Activated T-helper 2 cell treated with anti-CD3 and anti-CD28 coated beads, Interferon-gamma antibody, Interleukin-2, Interleukin-4, amounts not matched to agents 10 μg/mL and 5 μg/mL and 100 μg/mL, durations not matched to agents 14 hours and 24 hours and 36 hours (primary cell): ENCODE results near the gene PLXNB3. TPM values are rescaled to one million over a fixed set of nuclear protein-coding genes. Genes with fewer than 3 reads are reported as not detected.
"Not testable (repeated sequence)": the region's sequence is repeated elsewhere in the genome, so short reads cannot be mapped to it uniquely, and the experiment has no call there.

Experiments used
- DNase-seq: peaks from one replicate; pipeline ENCODE4 v3.0.0; 2021; ENCODE audit warnings: low spot score
- H3K27ac Mint-ChIP-seq: one replicate; pipeline ENCODE4 v1.8.0; 2021; ENCODE audit warnings: mixed read lengths
- H3K27me3 Mint-ChIP-seq: one replicate; pipeline ENCODE4 v1.8.0; 2021; ENCODE audit warnings: low read depth, mixed read lengths
- H3K36me3 Mint-ChIP-seq: one replicate; pipeline ENCODE4 v1.8.0; 2021; ENCODE audit warnings: low read depth, mixed read lengths
- H3K4me1 Mint-ChIP-seq: one replicate; pipeline ENCODE4 v1.8.0; 2021; ENCODE audit warnings: low read depth, mixed read lengths
- H3K4me3 Mint-ChIP-seq: one replicate; pipeline ENCODE4 v1.8.0; 2021; ENCODE audit warnings: low read depth, mild to moderate bottlenecking, moderate library complexity, mixed read lengths
- H3K9me3 Mint-ChIP-seq: one replicate; pipeline ENCODE4 v1.8.0; 2021; ENCODE audit warnings: mixed read lengths
- intact Hi-C: fragments of 100-400 bp; cut with micrococcal nuclease; formaldehyde crosslinking; loops from one replicate; pipeline ENCODE4 v1.15.1; 2023
- total RNA-seq: library from RNA; stranded (reverse); gene quantifications from 2 replicates; pipeline ENCODE4 v1.2.3, GENCODE V29; 2022

PLXNB3 gene
- total RNA-seq, 1 donor from 2014 or later, result 0.91 TPM

DNA sequence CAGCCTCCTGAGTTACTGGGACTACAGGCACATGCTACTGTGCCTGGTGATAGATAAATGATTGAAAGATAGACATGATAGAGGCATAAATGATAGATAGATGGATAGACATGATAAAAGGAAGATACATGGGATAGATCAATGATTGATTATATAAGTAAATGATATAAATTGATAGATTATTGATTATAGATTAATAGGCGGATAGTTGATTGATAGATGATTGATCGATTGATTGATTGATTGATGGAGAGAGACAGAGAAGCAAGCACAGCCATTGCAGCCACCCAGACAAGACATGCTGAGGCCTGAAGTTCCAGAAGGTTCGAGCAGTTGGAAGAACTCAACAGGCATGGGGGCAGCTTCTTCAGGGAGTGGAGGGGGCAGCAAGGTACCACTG is 17.7 kb upstream of the PLXNB3 start:
- H3K27ac Mint-ChIP-seq, result no peak overlapping the region
- no peak overlapping the region for H3K4me3 Mint-ChIP-seq
- H3K36me3 Mint-ChIP-seq, result no peaks in the 10 kb centered on the region
- no peak for DNase-seq
- H3K27me3 Mint-ChIP-seq, result peaks cover 13% of the 10 kb centered on the region
- H3K4me1 Mint-ChIP-seq, result peaks cover under 1% of the 10 kb centered on the region
- intact Hi-C loops, result no loop called here
- no peaks in the 10 kb centered on the region for H3K9me3 Mint-ChIP-seq

DNA sequence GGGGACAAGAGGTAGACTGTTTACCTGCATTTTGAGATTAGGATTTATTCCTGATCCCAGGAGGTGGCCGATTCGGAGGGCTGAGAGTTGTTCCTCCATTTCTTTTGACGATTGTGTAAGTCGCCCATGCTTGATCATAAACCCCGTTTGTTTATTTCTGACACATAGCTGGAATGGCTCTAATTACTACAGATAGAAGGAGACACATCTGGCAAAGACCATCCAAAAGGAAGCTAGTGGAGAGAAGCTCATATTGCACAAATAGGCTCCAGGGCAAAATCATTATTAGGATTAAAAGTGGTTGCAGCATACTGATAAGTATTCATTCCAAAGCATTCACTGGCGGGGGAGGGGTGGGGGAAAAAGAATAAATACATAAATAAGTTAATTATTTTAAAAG is 17.1 kb upstream of the PLXNB3 start:
- H3K4me3 Mint-ChIP-seq, intact Hi-C loops: not testable (repeated sequence)

DNA sequence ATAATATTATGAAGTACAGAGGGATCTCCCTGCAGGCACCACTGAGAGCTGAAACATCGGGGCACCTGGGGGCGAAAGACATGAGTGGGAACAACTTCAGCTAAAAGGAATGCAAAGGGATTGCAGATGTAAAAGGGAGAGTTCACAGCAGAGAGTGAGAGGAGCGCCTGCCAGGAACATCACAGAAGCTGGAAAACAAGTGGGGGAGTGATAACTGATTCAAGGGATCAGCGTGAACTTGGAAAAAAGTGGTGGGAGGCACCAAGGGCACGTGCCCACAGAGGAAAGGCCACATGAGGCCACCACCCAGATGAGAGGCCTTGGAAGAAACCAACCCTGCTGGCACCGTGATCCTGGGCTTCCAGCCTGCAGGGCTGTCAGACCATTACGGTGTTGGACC is 15.0 kb upstream of the PLXNB3 start:
- intact Hi-C loops, H3K36me3 Mint-ChIP-seq, H3K9me3 Mint-ChIP-seq, H3K4me3 Mint-ChIP-seq, H3K27ac Mint-ChIP-seq, H3K4me1 Mint-ChIP-seq, DNase-seq: not testable (repeated sequence)
- H3K27me3 Mint-ChIP-seq, result peaks cover 13% of the 10 kb centered on the region

More for the DNA sequence above, 17.1 kb upstream of the PLXNB3 start:
- not testable (repeated sequence) for DNase-seq, H3K9me3 Mint-ChIP-seq, H3K4me1 Mint-ChIP-seq, H3K27ac Mint-ChIP-seq, H3K36me3 Mint-ChIP-seq
- peaks cover 13% of the 10 kb centered on the region for H3K27me3 Mint-ChIP-seq

DNA sequence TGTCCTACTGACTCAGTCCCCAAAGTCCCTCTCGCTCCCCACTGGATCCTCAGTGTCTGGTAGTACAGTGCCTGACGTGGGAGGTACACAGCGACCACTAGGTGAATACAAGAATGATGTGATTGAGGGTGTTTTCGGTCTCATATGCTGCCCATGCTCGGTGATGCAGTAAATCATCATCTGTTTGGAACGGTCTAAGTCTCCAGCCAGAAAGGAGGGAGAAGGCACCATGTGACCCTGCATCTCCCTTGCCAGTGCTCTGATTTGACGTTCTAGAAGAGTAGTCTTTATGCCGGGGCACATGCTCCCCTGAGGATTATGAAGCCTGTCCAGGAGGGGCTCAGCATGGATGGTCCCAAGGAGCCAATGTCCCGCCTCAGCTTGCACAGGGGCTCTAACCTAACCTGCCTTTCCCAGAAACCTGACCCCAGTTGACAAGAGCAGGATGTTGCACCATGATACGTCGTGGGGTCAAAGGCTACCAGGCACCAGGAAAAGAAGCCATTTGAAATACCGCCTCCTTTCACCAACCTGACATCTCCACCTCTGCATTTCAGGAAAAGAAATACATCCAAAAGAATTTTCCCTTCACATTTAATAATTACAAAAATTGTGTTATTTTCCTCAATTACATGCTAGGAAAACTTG is 13.8 kb upstream of the PLXNB3 start:
- no peaks in the 10 kb centered on the region for H3K9me3 Mint-ChIP-seq
- peaks cover 2% of the 10 kb centered on the region for H3K4me1 Mint-ChIP-seq
- intact Hi-C loops, result no loop called here
- H3K36me3 Mint-ChIP-seq, result no peaks in the 10 kb centered on the region
- DNase-seq, result no peak
- H3K4me3 Mint-ChIP-seq, result no peak overlapping the region
- no peak overlapping the region for H3K27ac Mint-ChIP-seq
- H3K27me3 Mint-ChIP-seq, result peaks cover 13% of the 10 kb centered on the region

DNA sequence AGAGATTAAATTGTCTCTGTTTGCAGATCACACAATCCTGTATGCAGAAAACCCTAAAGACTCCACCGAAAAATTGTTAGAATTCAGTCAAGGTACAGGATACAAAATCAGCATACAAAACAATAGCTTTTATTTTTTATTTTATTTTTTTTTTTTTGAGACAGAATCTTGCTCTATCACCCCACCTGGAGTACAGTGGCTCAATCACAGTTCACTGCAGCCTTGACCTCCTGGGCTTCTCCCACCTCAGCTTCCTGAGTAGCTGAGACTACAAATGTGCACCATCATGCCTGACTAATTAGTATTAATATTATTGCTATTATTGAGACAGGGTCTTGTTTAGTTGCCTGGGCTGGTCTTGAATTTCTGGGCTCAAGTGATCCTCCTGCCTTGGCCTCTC is 8.9 kb upstream of the PLXNB3 start:
- Mint-ChIP-seq H3K27me3 (peaks cover 7% of the 10 kb centered on the region), H3K4me3 (no peak overlapping the region), H3K9me3 (no peaks in the 10 kb centered on the region), H3K36me3 (no peaks in the 10 kb centered on the region), H3K27ac (no peak overlapping the region), H3K4me1 (peaks cover 2% of the 10 kb centered on the region)
- intact Hi-C loops, result no loop called here
- DNase-seq, result no peak

DNA sequence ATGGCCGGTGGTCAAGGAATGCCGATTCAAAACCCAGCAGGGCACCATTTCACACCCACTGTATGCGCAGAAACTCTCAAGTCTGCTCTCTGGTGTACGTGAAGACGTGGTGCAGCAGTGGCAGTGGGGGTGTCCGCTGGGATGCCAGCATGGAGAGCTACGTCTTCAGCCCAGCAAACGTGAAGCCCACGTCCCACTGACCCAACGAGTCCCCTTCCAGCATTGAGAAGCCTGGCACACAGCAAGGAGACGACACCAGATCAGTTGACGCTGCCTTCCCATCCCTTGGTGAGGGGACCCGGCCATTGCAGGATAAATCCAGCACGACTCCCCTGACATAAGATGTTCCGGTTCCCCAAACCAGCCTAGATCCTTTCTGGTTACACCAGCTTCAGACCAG is 2.2 kb upstream of the PLXNB3 start:
- intact Hi-C loops, result loop anchor here (10.0 kb wide), 1 partner anchor 163 kb away; the partner anchor contains the start of gene ARHGAP4
- Mint-ChIP-seq H3K4me3 (no peak overlapping the region), H3K36me3 (no peaks in the 10 kb centered on the region), H3K4me1 (peaks cover 3% of the 10 kb centered on the region), H3K9me3 (no peaks in the 10 kb centered on the region), H3K27ac (no peak overlapping the region), H3K27me3 (peaks cover 3% of the 10 kb centered on the region)
- no peak for DNase-seq

DNA sequence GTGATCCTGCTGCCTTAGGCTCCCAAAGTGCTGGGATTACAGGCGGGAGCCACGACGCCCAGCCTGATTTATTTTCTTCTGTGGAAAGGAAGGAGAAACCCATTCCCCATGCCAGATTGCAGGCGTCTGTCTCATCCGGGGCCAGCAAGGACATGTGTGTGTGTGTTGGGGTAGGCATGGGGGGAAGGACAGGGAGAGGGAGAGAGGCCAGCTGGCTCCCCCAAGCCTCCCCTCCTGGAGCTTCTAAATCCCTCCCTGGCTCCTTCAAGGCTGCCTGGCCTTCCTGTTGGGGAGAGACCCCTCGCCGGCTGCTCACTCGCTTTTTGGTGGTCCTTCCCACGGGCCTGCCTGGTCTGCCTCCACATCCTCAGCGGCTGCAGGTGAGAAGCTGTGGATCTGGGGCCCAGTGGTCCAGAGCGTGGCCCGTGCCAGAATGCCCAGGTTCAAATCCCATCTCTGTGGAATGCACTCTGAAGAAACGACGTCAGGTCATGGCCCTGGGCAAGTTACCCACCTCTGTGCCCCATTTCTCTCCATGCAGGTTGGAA is 1.3 kb upstream of the PLXNB3 start:
- Mint-ChIP-seq H3K4me3 (no peak overlapping the region), H3K9me3 (no peaks in the 10 kb centered on the region), H3K4me1 (peaks cover 4% of the 10 kb centered on the region), H3K36me3 (no peaks in the 10 kb centered on the region), H3K27me3 (peaks cover under 1% of the 10 kb centered on the region), H3K27ac (no peak overlapping the region)
- intact Hi-C loops, result loop anchor here (10.0 kb wide), 1 partner anchor 162 kb away; the partner anchor contains the start of gene ARHGAP4
- no peak for DNase-seq

DNA sequence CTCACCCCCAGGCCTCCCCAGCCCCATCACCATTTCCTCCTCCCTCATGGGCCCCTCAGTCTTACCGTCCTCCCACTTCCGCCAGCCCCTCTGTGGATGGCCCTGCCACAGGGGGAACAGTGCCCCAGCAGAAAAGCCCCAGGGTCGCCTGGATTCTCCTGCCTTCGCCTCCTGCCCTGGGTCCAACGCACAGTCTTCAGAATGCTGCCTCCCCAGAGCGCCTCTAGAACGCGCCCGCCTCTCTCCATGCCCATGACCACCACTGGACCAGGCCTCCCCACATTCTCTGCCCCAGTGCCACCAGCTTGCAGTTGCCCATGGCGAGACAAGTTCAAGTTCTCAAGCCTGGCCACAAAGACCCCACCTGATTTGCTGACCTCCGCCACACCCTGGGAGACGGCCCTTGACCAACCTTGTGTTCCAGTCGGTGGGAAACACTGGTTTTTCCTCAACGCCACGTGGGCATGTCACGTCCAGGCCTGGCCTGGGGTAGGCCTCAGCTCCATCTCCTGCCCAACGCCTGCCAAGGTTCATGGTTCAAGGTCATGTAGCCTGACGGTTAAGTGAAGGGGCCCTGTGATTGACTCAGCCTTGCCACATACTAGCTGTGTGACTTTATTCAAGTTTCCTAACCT is 634 bp upstream of the PLXNB3 start:
- no peak for DNase-seq
- peaks cover 4% of the 10 kb centered on the region for H3K4me1 Mint-ChIP-seq
- no peak overlapping the region for H3K27ac Mint-ChIP-seq
- no peaks in the 10 kb centered on the region for H3K27me3 Mint-ChIP-seq
- intact Hi-C loops, result loop anchor here (10.0 kb wide), 1 partner anchor 161 kb away; the partner anchor contains the start of gene ARHGAP4
- H3K4me3 Mint-ChIP-seq, result no peak overlapping the region
- no peaks in the 10 kb centered on the region for H3K36me3 Mint-ChIP-seq
- no peaks in the 10 kb centered on the region for H3K9me3 Mint-ChIP-seq

GRCh38 chrX:153764786-153765137 is 713 bp downstream of the PLXNB3 start:
- Mint-ChIP-seq H3K4me3 (no peak overlapping the region), H3K36me3 (no peaks in the 10 kb centered on the region), H3K4me1 (peaks cover 4% of the 10 kb centered on the region), H3K27me3 (no peaks in the 10 kb centered on the region), H3K9me3 (no peaks in the 10 kb centered on the region), H3K27ac (no peak overlapping the region)
- no peak for DNase-seq
- intact Hi-C loops, result loop anchor here (10.0 kb wide), 1 partner anchor 160 kb away; the partner anchor contains the start of gene ARHGAP4

DNA sequence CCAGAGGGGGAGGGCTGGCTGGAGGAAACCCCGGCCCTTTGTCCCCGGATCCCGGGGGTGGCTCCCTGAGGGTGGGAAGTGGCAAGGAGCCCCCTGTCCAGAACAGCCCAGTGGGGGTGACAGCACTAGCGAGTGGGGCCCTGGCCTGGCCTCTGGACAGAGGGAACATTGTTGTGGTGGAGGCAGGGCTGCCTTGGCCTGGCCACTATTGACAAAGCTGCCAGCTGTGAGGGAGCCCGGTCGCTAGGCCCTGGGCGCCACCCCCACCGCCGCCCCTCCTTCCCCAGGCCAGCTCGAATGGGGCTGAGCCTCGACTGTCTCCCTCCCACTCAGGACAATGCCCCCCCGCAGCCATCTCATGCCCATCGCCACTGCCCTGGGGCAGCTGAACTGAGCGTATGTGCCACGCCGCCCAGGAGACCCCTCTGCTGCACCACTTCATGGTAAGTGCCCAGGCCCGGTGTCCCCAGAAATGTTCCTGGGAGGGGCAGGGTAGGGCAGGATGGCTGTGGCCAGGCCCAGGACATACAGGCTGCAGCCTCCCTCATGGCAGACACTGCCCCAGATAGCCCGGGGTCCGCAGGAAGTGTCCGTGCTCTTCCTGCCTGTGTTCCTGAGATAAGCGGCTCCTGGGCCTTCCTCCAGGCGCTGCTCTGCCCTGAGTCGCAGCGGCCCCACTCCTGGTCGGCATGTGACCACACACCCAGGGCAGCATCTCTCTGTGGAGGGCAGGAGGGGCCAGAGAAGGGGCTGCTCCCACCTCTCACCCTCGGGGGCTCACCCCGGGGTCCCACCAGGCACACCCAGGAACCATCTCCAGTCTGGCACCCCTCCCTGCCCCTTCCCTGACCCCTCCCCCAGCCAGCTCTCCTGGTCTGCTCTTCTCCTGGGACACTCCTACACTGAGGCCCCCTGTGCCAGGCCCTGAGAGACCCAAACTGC is 1.4 kb downstream of the PLXNB3 start:
- Mint-ChIP-seq H3K4me1 (peaks cover 4% of the 10 kb centered on the region), H3K36me3 (no peaks in the 10 kb centered on the region), H3K9me3 (no peaks in the 10 kb centered on the region), H3K27ac (no peak overlapping the region), H3K4me3 (no peak overlapping the region), H3K27me3 (no peaks in the 10 kb centered on the region)
- intact Hi-C loops, result loop anchor here (10.0 kb wide), 1 partner anchor 159 kb away; the partner anchor contains the start of gene ARHGAP4
- DNase-seq, result no peak

GRCh38 chrX:153766098-153766817 is 2.2 kb downstream of the PLXNB3 start:
- Mint-ChIP-seq H3K27me3 (no peaks in the 10 kb centered on the region), H3K9me3 (no peaks in the 10 kb centered on the region), H3K4me1 (peaks cover 4% of the 10 kb centered on the region), H3K4me3 (no peak overlapping the region), H3K36me3 (no peaks in the 10 kb centered on the region), H3K27ac (peak overlapping the region; percentile 26)
- no peak for DNase-seq
- intact Hi-C loops, result loop anchor here (10.0 kb wide), 1 partner anchor 159 kb away; the partner anchor contains the start of gene ARHGAP4
